ENCODE results near the gene BCAR3. TPM values are rescaled to one million over a fixed set of nuclear protein-coding genes. Genes with fewer than 3 reads are reported as not detected.
"Not testable (repeated sequence)": the region's sequence is repeated elsewhere in the genome, so short reads cannot be mapped to it uniquely, and the experiment has no call there.

The BCAR3 gene
- total RNA-seq, 1 donor from 2014 or later, result 59.5 TPM

- ChIA-PET CTCF (no interaction called here), POLR2A (no interaction called here)
- H3K36me3 Mint-ChIP-seq (ENCODE audit: low read depth), result peaks cover 16% of the 10 kb centered on the region
- TF ChIP-seq CTCF (IDR thresholded peaks at IDR 0.05), result no peak
- no peaks in the 10 kb centered on the region for H3K9me3 Mint-ChIP-seq
- H3K4me1 Mint-ChIP-seq, result peaks cover 22% of the 10 kb centered on the region
- no peak for ATAC-seq (ENCODE audit: low read depth)
- no peak for DNase-seq
- no peaks in the 10 kb centered on the region for H3K27me3 Mint-ChIP-seq
- H3K27ac Mint-ChIP-seq, result no peak overlapping the region
- H3K4me3 Mint-ChIP-seq, result no peak overlapping the region
- intact Hi-C loops (cut with micrococcal nuclease), result no loop called here
These were observed 86.4 kb downstream of the BCAR3 start for GRCh38 chr1:93595266-93595665.

GRCh38 chr1:93594603-93594880 is 87.1 kb downstream of the BCAR3 start:
- intact Hi-C loops (cut with micrococcal nuclease), result no loop called here
- H3K9me3 Mint-ChIP-seq, result no peaks in the 10 kb centered on the region
- H3K4me3 Mint-ChIP-seq, result no peak overlapping the region
- ChIA-PET POLR2A (interaction anchor here (1.2 kb wide), 1 partner anchor 36 kb away, joined by 3 read pairs; no protein-coding TSS in a partner anchor), CTCF (no interaction called here)
- ATAC-seq (ENCODE audit: low read depth) (no peak), DNase-seq (no peak)
- no peaks in the 10 kb centered on the region for H3K27me3 Mint-ChIP-seq
- peaks cover 22% of the 10 kb centered on the region for H3K36me3 Mint-ChIP-seq (ENCODE audit: low read depth)
- TF ChIP-seq CTCF (IDR thresholded peaks at IDR 0.05), result no peak
- peaks cover 24% of the 10 kb centered on the region for H3K4me1 Mint-ChIP-seq
- H3K27ac Mint-ChIP-seq, result no peak overlapping the region

- Mint-ChIP-seq H3K27me3 (no peaks in the 10 kb centered on the region), H3K27ac (no peak overlapping the region), H3K36me3 (ENCODE audit: low read depth) (peaks cover 28% of the 10 kb centered on the region), H3K9me3 (no peaks in the 10 kb centered on the region), H3K4me1 (peaks cover 25% of the 10 kb centered on the region), H3K4me3 (no peak overlapping the region)
- no peak for ATAC-seq (ENCODE audit: low read depth)
- POLR2A ChIA-PET, result interaction anchor here (1.2 kb wide), 1 partner anchor 36 kb away, joined by 3 read pairs; no protein-coding TSS in a partner anchor
- intact Hi-C loops (cut with micrococcal nuclease), result no loop called here
- TF ChIP-seq CTCF (IDR thresholded peaks at IDR 0.05), result no peak
- CTCF ChIA-PET, result no interaction called here
- DNase-seq, result no peak
These were observed 87.6 kb downstream of the BCAR3 start for GRCh38 chr1:93593854-93594602.

GRCh38 chr1:93592551-93592949 is 89.1 kb downstream of the BCAR3 start:
- peaks cover 42% of the 10 kb centered on the region for H3K36me3 Mint-ChIP-seq (ENCODE audit: low read depth)
- no peak overlapping the region for H3K4me3 Mint-ChIP-seq
- no peak for DNase-seq
- no peak for TF ChIP-seq CTCF (IDR thresholded peaks at IDR 0.05)
- intact Hi-C loops (cut with micrococcal nuclease), result no loop called here
- H3K27me3 Mint-ChIP-seq, result no peaks in the 10 kb centered on the region
- ChIA-PET CTCF (no interaction called here), POLR2A (interaction anchor here (1.2 kb wide), 1 partner anchor 15 kb away, joined by 6 read pairs; no protein-coding TSS in a partner anchor)
- peaks cover 25% of the 10 kb centered on the region for H3K4me1 Mint-ChIP-seq
- H3K9me3 Mint-ChIP-seq, result no peaks in the 10 kb centered on the region
- peak overlapping the region; percentile 56 for H3K27ac Mint-ChIP-seq
- no peak for ATAC-seq (ENCODE audit: low read depth)

- peaks cover 48% of the 10 kb centered on the region for H3K36me3 Mint-ChIP-seq (ENCODE audit: low read depth)
- H3K4me3 Mint-ChIP-seq, result peak overlapping the region; percentile 45
- ATAC-seq (ENCODE audit: low read depth), result peak; percentile 70
- H3K27me3 Mint-ChIP-seq, result no peaks in the 10 kb centered on the region
- POLR2A ChIA-PET, result interaction anchor here (1.2 kb wide), 1 partner anchor 16 kb away, joined by 6 read pairs; no protein-coding TSS in a partner anchor
- CTCF ChIA-PET, result interaction anchor here (0.8 to 1.1 kb wide), 2 partner anchors 38 to 222 kb away, joined by 3 to 4 read pairs; no protein-coding TSS in a partner anchor
- no peak for TF ChIP-seq CTCF (IDR thresholded peaks at IDR 0.05)
- peaks cover 25% of the 10 kb centered on the region for H3K4me1 Mint-ChIP-seq
- H3K9me3 Mint-ChIP-seq, result no peaks in the 10 kb centered on the region
- intact Hi-C loops (cut with micrococcal nuclease), result loop anchor here (1.0 kb wide), 1 partner anchor 16 kb away; no protein-coding TSS in a partner anchor
- peak overlapping the region; percentile 77 for H3K27ac Mint-ChIP-seq
- peak; percentile 26 for DNase-seq
These were observed 89.7 kb downstream of the BCAR3 start for GRCh38 chr1:93591676-93592550.

- CTCF ChIA-PET, result interaction anchor here (0.8 to 1.1 kb wide), 2 partner anchors 38 to 223 kb away, joined by 3 to 4 read pairs; no protein-coding TSS in a partner anchor
These were observed 90.4 kb downstream of the BCAR3 start for GRCh38 chr1:93591291-93591675.

More at GRCh38 chr1:93591291-93591675, 90.4 kb downstream of the BCAR3 start:
- ATAC-seq (ENCODE audit: low read depth), result peak; percentile 56
- Mint-ChIP-seq H3K4me1 (peaks cover 25% of the 10 kb centered on the region), H3K27ac (peak overlapping the region; percentile 77), H3K36me3 (ENCODE audit: low read depth) (peaks cover 54% of the 10 kb centered on the region)
- H3K4me3 Mint-ChIP-seq, DNase-seq, H3K27me3 Mint-ChIP-seq, H3K9me3 Mint-ChIP-seq: not testable (repeated sequence)
- intact Hi-C loops (cut with micrococcal nuclease), result loop anchor here (1.0 kb wide), 1 partner anchor 17 kb away; no protein-coding TSS in a partner anchor
- POLR2A ChIA-PET, result interaction anchor here (1.2 kb wide), 1 partner anchor 17 kb away, joined by 6 read pairs; no protein-coding TSS in a partner anchor

Measured in activated B cell treated with CpG ODN at 0.5 μM for 24 hours (primary cell).